CMK (cell line): Measurements from ENCODE around the gene GATAD2A.
A peak's percentile ranks its signal among the peaks of the same experiment; 100 is the strongest.
"Not testable (repeated sequence)": the region's sequence is repeated elsewhere in the genome, so short reads cannot be mapped to it uniquely, and the experiment has no call there.

ENCODE experiments used
- DNase-seq: peaks from one replicate; pipeline ENCODE4 v3.0.0-alpha.2; 2010; ENCODE audit warnings: low read depth

Gene GATAD2A

DNA sequence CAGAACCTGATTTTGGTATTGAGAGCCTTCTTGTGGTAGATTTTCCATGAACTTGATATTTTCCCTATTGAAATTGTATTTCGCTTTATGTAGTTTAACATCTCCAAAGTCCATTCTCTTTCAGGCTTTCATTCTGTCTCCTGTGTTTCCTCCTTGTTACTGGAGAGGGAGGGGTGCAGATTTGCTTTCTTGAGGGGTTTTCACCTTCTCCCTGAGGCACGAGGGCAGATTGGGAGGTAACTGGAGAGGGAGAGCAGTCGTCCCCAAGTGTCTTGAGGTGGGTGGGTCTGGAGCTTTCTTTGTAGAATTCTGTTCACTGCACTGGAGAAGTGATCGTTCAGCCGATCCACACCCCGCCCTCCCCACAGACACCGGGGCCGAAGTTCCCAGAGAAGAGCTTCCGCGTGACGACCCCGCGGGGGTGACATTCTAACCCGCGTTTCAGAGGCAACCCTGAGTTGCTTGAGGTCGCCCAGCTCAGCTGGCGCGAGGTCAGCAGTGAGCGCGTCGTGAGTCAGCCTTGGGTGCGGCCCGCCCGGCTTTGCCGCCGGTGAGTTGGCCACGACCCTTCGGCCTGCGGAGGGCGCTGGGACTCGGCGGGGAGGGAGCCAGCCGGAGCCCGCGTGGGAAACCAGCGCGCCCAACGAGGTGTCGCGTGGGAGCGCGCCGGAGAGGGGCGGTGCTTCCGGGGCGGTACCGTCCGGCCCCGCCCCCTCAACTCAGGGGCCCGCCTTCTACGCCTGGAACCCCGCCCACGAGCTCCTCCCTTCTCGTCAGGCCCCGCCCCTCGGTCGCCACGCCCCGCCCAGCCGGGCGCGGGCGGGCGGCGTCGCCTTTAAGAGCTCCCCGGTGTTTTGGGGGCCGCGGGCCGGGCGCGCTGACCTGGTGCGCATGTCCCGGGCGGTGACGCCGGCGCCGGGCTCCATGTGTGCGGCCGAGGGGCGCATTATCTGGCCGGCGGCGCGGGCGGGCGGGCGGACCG is at the start of gene GATAD2A:
Gene GATAD2A (plus strand): TSS at position 797 of the 982 bp plus-strand sequence. CDS start 59,671 bp downstream, outside the sequence.
- DNase-seq, result peak; percentile 77

- no peak for DNase-seq
These were observed 49.0 kb upstream of the GATAD2A start for GRCh38 chr19:19356500-19356899.

DNA sequence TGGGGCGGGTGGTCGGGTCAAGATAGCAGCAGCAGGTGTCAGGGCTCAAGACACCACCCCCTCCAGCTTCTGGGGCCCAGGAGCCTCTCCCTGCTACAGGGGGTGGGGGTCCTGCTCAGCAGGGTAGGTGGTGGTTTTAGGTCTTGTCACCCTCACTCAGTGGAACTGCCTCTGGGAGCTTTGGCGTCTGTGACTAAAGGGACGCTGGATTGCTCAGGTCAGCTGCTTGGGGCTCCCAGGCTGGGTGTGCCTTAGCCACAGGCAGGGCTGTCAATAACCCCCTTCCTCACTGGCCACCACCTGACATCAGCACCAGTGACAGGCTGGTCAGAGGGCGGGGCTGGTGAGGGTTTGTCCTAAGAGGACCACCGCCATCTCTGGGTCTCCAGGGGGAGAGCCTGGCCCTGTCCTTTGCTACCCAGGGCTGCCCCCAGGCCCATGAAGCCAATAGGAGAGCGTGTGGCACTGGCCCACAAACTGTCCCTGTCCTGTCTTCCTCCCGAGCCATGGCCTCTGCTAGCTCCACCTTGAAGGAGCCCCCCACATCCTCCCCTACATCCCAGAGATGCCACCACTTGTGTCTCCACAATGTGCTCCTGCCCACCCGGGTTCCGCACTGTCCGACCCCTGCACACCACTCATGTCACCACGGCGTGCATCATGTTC is 48.4 kb upstream of the GATAD2A start:
- DNase-seq, result no peak

GRCh38 chr19:19361075-19361594 is 44.3 kb upstream of the GATAD2A start:
- DNase-seq, result peak; percentile 42

- DNase-seq, result no peak
These were observed 43.4 kb upstream of the GATAD2A start for GRCh38 chr19:19362075-19362474.

- peak; percentile 58 for DNase-seq
These were observed 38.8 kb upstream of the GATAD2A start for GRCh38 chr19:19366434-19367396.

DNA sequence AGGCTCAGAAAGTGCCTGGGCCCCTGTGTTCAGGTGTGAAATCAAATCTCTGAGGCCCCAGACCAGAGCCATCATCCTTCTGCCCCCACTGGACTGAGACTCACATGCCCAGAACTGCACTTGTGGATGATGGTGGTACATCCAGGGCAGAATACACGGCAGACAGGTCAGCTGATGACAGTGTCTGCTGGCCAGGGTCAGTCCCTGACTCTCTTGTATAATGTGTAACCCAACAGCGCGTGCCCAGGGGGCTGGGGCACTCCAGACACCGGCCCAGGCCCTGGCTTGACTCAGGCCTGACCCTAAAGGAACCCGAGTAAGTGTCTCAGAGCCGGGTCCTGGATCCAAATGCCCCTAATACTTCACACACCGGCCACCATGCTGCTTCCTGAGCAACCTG is 37.4 kb upstream of the GATAD2A start:
- DNase-seq, result no peak

GRCh38 chr19:19371059-19371458 is 34.4 kb upstream of the GATAD2A start:
- DNase-seq, result no peak

- DNase-seq, result peak; percentile 68
These were observed 32.6 kb upstream of the GATAD2A start for GRCh38 chr19:19372656-19373416.

DNA sequence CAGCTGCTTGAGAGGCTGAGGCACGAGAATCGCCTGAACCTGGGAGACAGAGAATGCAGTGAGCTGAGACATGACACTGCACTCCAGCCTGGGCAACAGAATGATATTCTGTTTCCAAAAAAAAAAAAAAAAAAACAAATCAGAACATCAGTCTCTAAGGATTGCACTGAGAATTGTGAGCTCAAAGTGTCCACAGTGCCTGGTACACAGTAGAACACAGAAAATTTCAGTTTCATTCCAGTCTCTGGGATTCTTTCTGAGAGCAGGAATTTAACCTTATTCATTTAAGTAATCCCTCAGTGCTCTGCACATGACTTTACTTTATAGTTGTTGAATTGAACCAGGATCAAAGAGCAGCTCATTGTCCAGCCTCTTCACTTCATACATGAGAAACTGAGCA is 25.9 kb upstream of the GATAD2A start:
- DNase-seq, result no peak

GRCh38 chr19:19380316-19380715 is 25.2 kb upstream of the GATAD2A start:
- DNase-seq, result not testable (repeated sequence)

DNA sequence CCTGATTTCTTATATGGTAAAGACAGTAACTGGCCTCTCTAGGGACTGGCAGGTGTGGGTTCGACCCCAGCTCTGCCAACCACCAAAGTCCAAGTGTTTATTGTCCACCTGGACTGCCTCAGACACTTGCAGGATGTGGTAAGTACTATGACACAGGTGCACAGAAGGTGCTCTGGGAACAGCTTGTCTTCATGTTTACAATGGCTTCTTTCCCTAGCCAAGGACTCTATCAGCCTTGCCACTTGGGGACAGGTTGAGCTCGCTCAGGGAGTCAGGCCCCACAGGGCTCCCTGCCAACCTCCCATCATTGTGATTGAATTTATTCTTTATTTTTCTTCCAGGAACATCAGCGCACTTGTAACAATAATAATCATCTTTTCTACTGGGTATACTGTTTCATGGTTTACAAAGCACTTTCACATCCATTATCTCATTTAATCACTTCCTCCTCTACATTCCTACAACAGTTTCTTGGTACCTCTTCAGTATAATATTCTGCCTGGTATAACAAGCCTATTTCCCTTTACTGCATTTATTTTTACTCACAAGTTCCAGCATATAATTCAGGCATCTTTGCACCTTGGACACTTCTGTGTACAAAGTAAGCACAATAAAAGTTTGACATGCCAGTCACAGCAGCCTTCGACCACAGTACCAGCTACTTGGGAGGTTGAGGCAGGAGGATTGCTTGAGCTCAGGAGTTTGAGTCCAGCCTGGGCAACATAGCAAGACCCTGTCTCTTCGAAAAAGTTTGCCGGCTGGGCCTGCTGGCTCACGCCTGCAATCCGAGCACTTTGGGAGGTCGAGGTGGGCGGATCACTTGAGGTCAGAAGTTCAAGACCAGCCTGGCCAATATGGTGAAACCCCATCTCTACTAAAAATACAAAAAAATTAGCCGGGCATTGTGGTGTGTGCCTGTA is 24.2 kb upstream of the GATAD2A start:
- DNase-seq, result no peak

GRCh38 chr19:19382118-19382517 is 23.4 kb upstream of the GATAD2A start:
- DNase-seq, result no peak

- no peak for DNase-seq
These were observed 21.0 kb upstream of the GATAD2A start for GRCh38 chr19:19384486-19384885.

GRCh38 chr19:19385131-19385895 is 20.2 kb upstream of the GATAD2A start:
- peak; percentile 94 for DNase-seq

DNA sequence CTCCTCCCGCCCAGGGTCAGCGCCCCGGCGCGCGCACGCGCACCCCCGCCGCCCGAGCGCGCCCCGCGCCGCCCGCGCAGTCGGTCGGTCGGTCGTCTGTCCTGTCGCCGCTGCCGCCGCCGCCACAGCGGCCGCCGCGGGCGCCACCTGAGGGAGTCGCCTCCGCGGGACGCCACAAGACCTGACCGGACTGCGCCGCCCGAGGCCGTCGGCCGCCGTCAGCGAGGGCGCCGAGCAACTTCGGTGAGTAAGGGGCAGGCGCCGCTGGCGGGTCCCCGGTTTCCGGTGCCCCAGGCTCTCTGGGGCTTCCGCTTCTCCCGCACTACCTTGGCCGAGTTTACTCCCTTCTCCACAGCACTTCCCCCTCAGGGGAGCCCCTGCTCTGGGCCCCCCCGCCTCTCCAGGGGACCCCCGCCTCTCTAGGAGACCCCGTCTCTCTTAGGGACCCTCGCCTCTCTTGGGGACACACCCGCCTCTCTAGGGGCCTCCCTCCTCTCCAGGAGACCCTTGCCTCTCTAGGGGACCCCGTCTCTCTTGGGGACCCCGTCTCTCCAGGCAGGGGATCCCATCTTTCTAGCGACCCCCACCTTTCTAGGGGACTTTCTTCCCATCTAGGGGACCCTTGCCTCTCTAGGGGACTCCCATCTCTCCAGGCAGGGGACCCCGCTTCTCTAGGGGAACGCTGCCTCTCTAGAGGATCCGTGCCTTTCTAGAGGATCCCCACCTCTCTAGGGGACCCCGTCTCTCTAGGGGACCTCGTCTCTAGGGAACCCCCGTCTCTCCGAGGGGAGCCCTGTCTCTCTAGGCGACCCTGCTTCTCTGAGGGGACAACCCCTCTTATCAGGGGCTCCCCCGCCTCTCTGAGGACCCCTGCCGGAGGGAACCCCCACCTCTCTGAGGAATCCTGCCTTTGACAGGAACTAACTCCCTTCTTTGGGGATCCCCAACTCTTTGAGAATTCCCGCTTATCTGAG is 19.3 kb upstream of the GATAD2A start:
- DNase-seq, result no peak

DNA sequence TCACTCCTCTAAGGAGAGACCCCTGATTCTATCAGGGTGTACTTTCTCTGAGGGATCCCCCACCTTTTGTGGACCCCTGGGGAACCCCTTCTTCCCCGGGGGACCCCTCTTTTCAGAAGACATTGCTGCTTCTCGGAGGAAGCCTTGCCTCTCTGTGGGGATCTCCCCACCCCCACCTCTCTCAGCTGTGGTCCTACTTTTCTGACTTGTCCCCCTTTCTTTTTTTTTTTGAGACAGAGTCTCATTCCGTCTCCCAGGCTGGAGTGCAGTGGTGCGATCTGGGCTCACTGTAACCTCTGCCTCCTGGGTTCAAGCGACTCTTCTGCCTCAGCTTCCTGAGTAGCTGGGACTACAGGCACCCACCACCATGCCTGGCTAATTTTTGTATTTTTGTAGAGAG is 18.4 kb upstream of the GATAD2A start:
- no peak for DNase-seq
